H9 (cell line): Measurements from ENCODE around the gene INSRR. TPM values are rescaled to one million over a fixed set of nuclear protein-coding genes. Genes with fewer than 3 reads are reported as not detected.

Experiments
- DNase-seq: peaks from one replicate; pipeline ENCODE4 v3.0.0-alpha.2; 2017
- H2AFZ ChIP-seq: one replicate; pipeline ENCODE4 v1.6.1; 2013; ENCODE audit warnings: mild to moderate bottlenecking, low read length, control low read depth, moderate library complexity
- H2AK5ac ChIP-seq: 2 replicates; pipeline ENCODE4 v1.6.1; 2013; ENCODE audit warnings: low read length, control low read depth, mixed read lengths; ENCODE audit not compliant: insufficient read length
- H2BK120ac ChIP-seq: one replicate; pipeline ENCODE4 v1.6.1; 2013; ENCODE audit warnings: low read depth, mild to moderate bottlenecking, low read length, control low read depth, inconsistent platforms; ENCODE audit not compliant: poor library complexity, severe bottlenecking
- H2BK12ac ChIP-seq: 2 replicates; pipeline ENCODE4 v1.6.1; 2013; ENCODE audit warnings: low read length, control low read depth, mixed read lengths, low read depth; ENCODE audit not compliant: insufficient read length
- H2BK15ac ChIP-seq: 2 replicates; pipeline ENCODE4 v1.6.1; 2013; ENCODE audit warnings: low read depth, low read length, control low read depth
- H2BK20ac ChIP-seq: one replicate; pipeline ENCODE4 v1.6.1; 2013; ENCODE audit warnings: low read depth, mild to moderate bottlenecking, low read length, control low read depth, inconsistent platforms; ENCODE audit not compliant: poor library complexity, severe bottlenecking
- H2BK5ac ChIP-seq: 2 replicates; pipeline ENCODE4 v1.6.1; 2013; ENCODE audit warnings: low read length, control low read depth, mixed read lengths; ENCODE audit not compliant: insufficient read length
- H3K14ac ChIP-seq: 2 replicates; pipeline ENCODE4 v1.6.1; 2013; ENCODE audit warnings: low read length, control low read depth; ENCODE audit not compliant: insufficient read depth
- H3K18ac ChIP-seq: 2 replicates; pipeline ENCODE4 v1.6.1; 2013; ENCODE audit warnings: low read depth, mild to moderate bottlenecking, mixed read lengths, low read length, control low read depth; ENCODE audit not compliant: insufficient read length
- H3K23ac ChIP-seq: 2 replicates; pipeline ENCODE4 v1.6.1; 2013; ENCODE audit warnings: low read length, control low read depth, mixed read lengths, low read depth; ENCODE audit not compliant: insufficient read length
- H3K23me2 ChIP-seq: 2 replicates; pipeline ENCODE4 v1.6.1; 2013; ENCODE audit warnings: low read depth, mild to moderate bottlenecking, mixed read lengths, low read length, control low read depth; ENCODE audit not compliant: insufficient read length, poor library complexity, severe bottlenecking
- H3K27ac ChIP-seq: 2 replicates; pipeline ENCODE4 v1.5.1; 2013; ENCODE audit warnings: low read length, control low read depth, mixed read lengths, low read depth; ENCODE audit not compliant: insufficient read length
- H3K27me3 ChIP-seq: 2 replicates; pipeline ENCODE4 v1.6.1; 2013; ENCODE audit warnings: low read length, control low read depth, inconsistent platforms; ENCODE audit not compliant: insufficient read depth
- H3K4ac ChIP-seq: 2 replicates; pipeline ENCODE4 v1.6.1; 2013; ENCODE audit warnings: low read depth, mild to moderate bottlenecking, control low read depth, inconsistent platforms, low read length, moderate library complexity
- H3K4me1 ChIP-seq: 2 replicates; pipeline ENCODE4 v1.6.1; 2013; ENCODE audit warnings: low read length, control low read depth, inconsistent platforms; ENCODE audit not compliant: insufficient read depth
- H3K4me2 ChIP-seq: 2 replicates; pipeline ENCODE4 v1.6.1; 2013; ENCODE audit warnings: low read length, control low read depth, mixed read lengths; ENCODE audit not compliant: insufficient read length, insufficient read depth
- H3K56ac ChIP-seq: 2 replicates; pipeline ENCODE4 v1.6.1; 2013; ENCODE audit warnings: low read depth, mild to moderate bottlenecking, mixed read lengths, low read length, control low read depth; ENCODE audit not compliant: insufficient read length
- H3K79me1 ChIP-seq: 2 replicates; pipeline ENCODE4 v1.6.1; 2013; ENCODE audit warnings: low read depth, mild to moderate bottlenecking, moderate library complexity, low read length, control low read depth, inconsistent platforms; ENCODE audit not compliant: insufficient read depth, poor library complexity, severe bottlenecking
- H3K79me2 ChIP-seq: 2 replicates; pipeline ENCODE4 v1.6.1; 2013; ENCODE audit warnings: low read length, control low read depth, inconsistent platforms; ENCODE audit not compliant: insufficient read depth
- H3K9ac ChIP-seq: 2 replicates; pipeline ENCODE4 v1.6.1; 2013; ENCODE audit warnings: low read length, control low read depth, mixed read lengths; ENCODE audit not compliant: insufficient read length; ENCODE audit errors: extremely low read depth
- H3K9me3 ChIP-seq: one replicate; pipeline ENCODE4 v1.6.1; 2013; ENCODE audit warnings: low read depth, low read length, inconsistent platforms; ENCODE audit not compliant: control insufficient read depth
- H3T11ph ChIP-seq: one replicate; pipeline ENCODE4 v1.6.1; 2013; ENCODE audit warnings: mild to moderate bottlenecking, low read length, control low read depth, inconsistent platforms
- H4K20me1 ChIP-seq: one replicate; pipeline ENCODE4 v1.6.1; 2013; ENCODE audit not compliant: control insufficient read depth, insufficient read length, insufficient read depth
- H4K5ac ChIP-seq: 2 replicates; pipeline ENCODE4 v1.6.1; 2013; ENCODE audit warnings: low read depth, mild to moderate bottlenecking, mixed read lengths, low read length, control low read depth; ENCODE audit not compliant: insufficient read length
- H4K8ac ChIP-seq: replicated peaks from 2 replicates; pipeline ENCODE4 v1.6.1; 2013; ENCODE audit warnings: low read length, control low read depth, mixed read lengths, low read depth; ENCODE audit not compliant: insufficient read length
- H4K91ac ChIP-seq: 2 replicates; pipeline ENCODE4 v1.6.1; 2013; ENCODE audit warnings: low read depth, mild to moderate bottlenecking, moderate library complexity, mixed read lengths, low read length, control low read depth; ENCODE audit not compliant: insufficient read length
- H3K27ac Mint-ChIP-seq, 3 experiments: 2 replicates in 2 of 3; 3 replicates in 1 of 3; pipeline ENCODE4 v1.8.0; 2020 to 2021; ENCODE audit warnings: mixed read lengths in 3 of 3, mild to moderate bottlenecking in 1 of 3, moderate library complexity in 1 of 3
- H3K27me3 Mint-ChIP-seq: 2 replicates; pipeline ENCODE4 v1.8.0; 2021; ENCODE audit warnings: low read depth, mild to moderate bottlenecking, moderate library complexity, mixed read lengths
- H3K36me3 Mint-ChIP-seq, 3 experiments: 2 replicates in 2 of 3; 3 replicates in 1 of 3; pipeline ENCODE4 v1.8.0; 2020 to 2021; ENCODE audit warnings: low read depth in 3 of 3, mixed read lengths in 3 of 3; ENCODE audit not compliant: insufficient read depth in 1 of 3
- H3K4me1 Mint-ChIP-seq, 2 experiments: 2 replicates each; pipeline ENCODE4 v1.8.0; 2020; ENCODE audit warnings: mixed read lengths in 2 of 2
- H3K4me3 Mint-ChIP-seq, 2 experiments: 2 replicates in 1 of 2; 3 replicates in 1 of 2; pipeline ENCODE4 v1.8.0; 2020 to 2021; ENCODE audit warnings: mild to moderate bottlenecking in 2 of 2, mixed read lengths in 2 of 2, moderate library complexity in 1 of 2
- H3K9me3 Mint-ChIP-seq, 2 experiments: 2 replicates in 1 of 2; 3 replicates in 1 of 2; pipeline ENCODE4 v1.8.0; 2020; ENCODE audit warnings: mild to moderate bottlenecking in 2 of 2, mixed read lengths in 2 of 2, moderate library complexity in 1 of 2
- CTCF ChIP-seq: fragments of 200-600 bp; sonication (generic); conservative IDR thresholded peaks from 3 replicates; pipeline ENCODE4 v1.8.0; 2021; ENCODE audit warnings: antibody characterized with exemption, mild to moderate bottlenecking
- whole genome bisulfite sequencing: extraction: QIAGEN DNeasy Blood & Tissue Kit; methylation state at CpG from one replicate; pipeline ENCODE4 v1.1.7; 2013; ENCODE audit warnings: missing lambda C conversion rate, low lambda C conversion rate, mixed read lengths; ENCODE audit not compliant: insufficient read length; ENCODE audit errors: extremely low coverage; 5-methylcytosine and 5-hydroxymethylcytosine counted together
- total RNA-seq: library from RNA; stranded (reverse); gene quantifications from 2 replicates; pipeline ENCODE4 v1.2.1, GENCODE V29; 2021

INSRR gene
- total RNA-seq, 1 experiment from 2014 or later: not detected

GRCh38 chr1:156901966-156902915, 43.3 kb upstream of the INSRR start:
- H3K27ac Mint-ChIP-seq: peak overlapping the region in 1 of 3 experiments; percentile 75; a peak in 2 of 7 replicates
- no peaks in the 10 kb centered on the region for H3K36me3 Mint-ChIP-seq
- no peak overlapping the region for H3K4me3 Mint-ChIP-seq

More at GRCh38 chr1:156901966-156902915, 43.3 kb upstream of the INSRR start:
- no peak overlapping the region for H2BK120ac ChIP-seq
- H2BK15ac ChIP-seq: no peak overlapping the region
- no peak overlapping the region for H3K18ac ChIP-seq
- no CpG with 5 or more reads among the region's 23 CpGs for WGBS
- H3K79me2 ChIP-seq: no peaks in the 10 kb centered on the region
- peaks cover 6 to 25% of the 10 kb centered on the region in 2 experiments for H3K4me1 Mint-ChIP-seq
- no peak overlapping the region for H2BK12ac ChIP-seq
- no peaks in the 10 kb centered on the region for H3K23me2 ChIP-seq
- no peak overlapping the region for H2AFZ ChIP-seq
- no peaks in the 10 kb centered on the region; the same call in 1 of the 2 replicates for H3K27me3 ChIP-seq
- H4K91ac ChIP-seq: no peak overlapping the region
- peaks cover 38% of the 10 kb centered on the region for H3K27me3 Mint-ChIP-seq
- no peaks in the 10 kb centered on the region for H3K9me3 ChIP-seq
- H3K79me1 ChIP-seq: no peaks in the 10 kb centered on the region
- H3K4ac ChIP-seq: no peak overlapping the region
- H3K14ac ChIP-seq: no peak overlapping the region; the same call in 1 of the 2 replicates
- no peak overlapping the region for H3K23ac ChIP-seq
- H3K9me3 Mint-ChIP-seq: no peaks in the 10 kb centered on the region
- no peak overlapping the region for H3K4me2 ChIP-seq
- no peak overlapping the region for H3K27ac ChIP-seq
- H4K8ac ChIP-seq: no peak overlapping the region
- H3K4me1 ChIP-seq: no peaks in the 10 kb centered on the region
- H4K5ac ChIP-seq: no peak overlapping the region
- H3T11ph ChIP-seq: no peak overlapping the region
- no peak overlapping the region for H2AK5ac ChIP-seq
- no peak overlapping the region for H2BK5ac ChIP-seq
- no peak for DNase-seq
- H2BK20ac ChIP-seq: no peak overlapping the region
- no peak overlapping the region for H3K9ac ChIP-seq
- no peak overlapping the region for H3K56ac ChIP-seq
- no peaks in the 10 kb centered on the region for H4K20me1 ChIP-seq
- TF ChIP-seq CTCF: no peak
